Caco-2 (cell line): Measurements from ENCODE around the gene RPS6KA4. TPM values are rescaled to one million over a fixed set of nuclear protein-coding genes. Genes with fewer than 3 reads are reported as not detected.

ENCODE experiments used
- BruUV-seq: library from RNA; stranded (reverse); fragments of 400-500 nt; replicated peaks from 2 replicates; lab custom pipeline; 2021; lab: Mats Ljungman, UMichigan
- CTCF ChIA-PET: fragments of 300-600 bp; sonication (Branson Sonifier 250); formaldehyde crosslinking; loops from one replicate; lab custom pipeline; 2022; ENCODE audit warnings: antibody characterized with exemption; lab: Charles Lee
- POLR2A ChIA-PET: fragments of 300-600 bp; sonication (Branson Sonifier 250); formaldehyde crosslinking; loops from one replicate; lab custom pipeline; 2022; ENCODE audit warnings: antibody characterized with exemption; lab: Charles Lee
- DNase-seq, 2 experiments: peaks; one replicate each; pipeline versions ENCODE4 v3.0.0 to v3.0.0-alpha.2; 2020 to 2022
- H3K27me3 ChIP-seq: replicated peaks from 2 replicates; pipeline ENCODE4 v1.6.0; 2011; ENCODE audit warnings: low read length; ENCODE audit not compliant: control insufficient read depth, insufficient read depth
- H3K36me3 ChIP-seq: 2 replicates; pipeline ENCODE4 v1.5.1; 2011; ENCODE audit warnings: low read length; ENCODE audit not compliant: control insufficient read depth, insufficient read depth
- H3K4me1 ChIP-seq: fragments of 250-450 bp; sonication (Bioruptor Pico); 2 replicates; pipeline ENCODE4 v1.5.1; 2020; ENCODE audit warnings: mild to moderate bottlenecking
- H3K4me3 ChIP-seq: 2 replicates; pipeline ENCODE4 v1.5.1; 2011; ENCODE audit warnings: low read depth, mild to moderate bottlenecking, control low read depth, low read length
- H3K9me3 ChIP-seq: fragments of 250-450 bp; sonication (Bioruptor Pico); 2 replicates; pipeline ENCODE4 v1.5.1; 2020; ENCODE audit warnings: mild to moderate bottlenecking, moderate library complexity
- H3K27ac Mint-ChIP-seq: one replicate; pipeline ENCODE4 v1.8.0; 2022; ENCODE audit warnings: mixed read lengths; ENCODE audit not compliant: unreplicated experiment
- H3K27me3 Mint-ChIP-seq: one replicate; pipeline ENCODE4 v1.8.0; 2022; ENCODE audit warnings: mixed read lengths; ENCODE audit not compliant: insufficient read depth, unreplicated experiment
- H3K36me3 Mint-ChIP-seq: one replicate; pipeline ENCODE4 v1.8.0; 2022; ENCODE audit warnings: mild to moderate bottlenecking, mixed read lengths; ENCODE audit not compliant: insufficient read depth, unreplicated experiment
- H3K4me1 Mint-ChIP-seq: one replicate; pipeline ENCODE4 v1.8.0; 2022; ENCODE audit warnings: low read depth, mixed read lengths; ENCODE audit not compliant: unreplicated experiment
- H3K4me3 Mint-ChIP-seq: one replicate; pipeline ENCODE4 v1.8.0; 2022; ENCODE audit warnings: mild to moderate bottlenecking, moderate library complexity, mixed read lengths; ENCODE audit not compliant: unreplicated experiment
- H3K9me3 Mint-ChIP-seq: one replicate; pipeline ENCODE4 v1.8.0; 2022; ENCODE audit warnings: mixed read lengths; ENCODE audit not compliant: unreplicated experiment
- intact Hi-C: fragments of 100-400 bp; cut with micrococcal nuclease; formaldehyde crosslinking; loops from one replicate; pipeline ENCODE4 v1.10.0; 2022; ENCODE audit not compliant: unreplicated experiment
- total RNA-seq: library from RNA; stranded (reverse); gene quantifications from 2 replicates; pipeline ENCODE4 v1.2.3, GENCODE V29; 2022
- TF ChIP-seq, protein P1 (sequence below), 2 experiments: fragments of 200-600 bp in 1 of 2; IDR thresholded peaks; 1 replicate in 1 of 2; 2 replicates in 1 of 2; pipeline versions ENCODE4 v1.5.1 to v1.8.0; 2011 to 2022; ENCODE audit warnings: antibody characterized with exemption in 1 of 2, control low read depth in 1 of 2, inconsistent platforms in 1 of 2, low read depth in 1 of 2, low read length in 1 of 2, mild to moderate bottlenecking in 1 of 2, moderate library complexity in 1 of 2; ENCODE audit not compliant: insufficient read depth in 1 of 2, severe bottlenecking in 1 of 2, unreplicated experiment in 1 of 2

Gene RPS6KA4
- total RNA-seq, 1 experiment from 2014 or later = 95.7 TPM

DNA sequence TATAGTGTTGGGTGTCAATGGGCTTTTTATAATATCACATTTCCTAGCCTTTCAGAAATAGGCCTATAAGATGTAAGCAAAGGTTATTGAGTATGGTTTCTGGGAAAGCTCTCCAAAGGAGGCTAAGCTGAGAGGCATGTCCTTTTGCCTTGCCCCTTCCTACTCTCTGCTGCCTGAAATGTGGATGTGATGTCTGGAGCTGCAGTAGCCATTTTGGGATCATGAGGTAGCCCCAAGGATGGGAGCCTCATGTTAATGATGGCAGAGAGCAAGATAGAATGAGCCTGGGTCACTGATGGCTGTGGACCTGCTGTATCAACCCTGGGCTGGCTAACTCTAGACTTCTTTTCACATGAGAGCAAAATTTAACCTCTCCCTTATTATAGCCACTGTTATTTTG is 29.0 kb downstream of the RPS6KA4 start:
- intact Hi-C loops = loop anchor here (2.0 to 5.0 kb wide), 2 partner anchors 61 to 264 kb away; no protein-coding TSS in a partner anchor
- Mint-ChIP-seq H3K36me3 (no peaks in the 10 kb centered on the region), H3K4me1 (peaks cover 31% of the 10 kb centered on the region), H3K27me3 (no peaks in the 10 kb centered on the region), H3K9me3 (peaks cover 13% of the 10 kb centered on the region), H3K27ac (peak overlapping the region; percentile 47), H3K4me3 (no peak overlapping the region)
- ChIA-PET POLR2A (no interaction called here), CTCF (interaction anchor here (0.7 kb wide), 1 partner anchor 61 kb away, joined by 3 read pairs; no protein-coding TSS in a partner anchor)
- Histone ChIP-seq H3K27me3 (no peaks in the 10 kb centered on the region), H3K4me3 (no peak overlapping the region), H3K36me3 (no peaks in the 10 kb centered on the region; the same call in 1 of the 2 replicates), H3K4me1 (peaks cover 49% of the 10 kb centered on the region), H3K9me3 (no peaks in the 10 kb centered on the region)
- BruUV-seq = no TSS peak
- TF ChIP-seq, protein P1, sequence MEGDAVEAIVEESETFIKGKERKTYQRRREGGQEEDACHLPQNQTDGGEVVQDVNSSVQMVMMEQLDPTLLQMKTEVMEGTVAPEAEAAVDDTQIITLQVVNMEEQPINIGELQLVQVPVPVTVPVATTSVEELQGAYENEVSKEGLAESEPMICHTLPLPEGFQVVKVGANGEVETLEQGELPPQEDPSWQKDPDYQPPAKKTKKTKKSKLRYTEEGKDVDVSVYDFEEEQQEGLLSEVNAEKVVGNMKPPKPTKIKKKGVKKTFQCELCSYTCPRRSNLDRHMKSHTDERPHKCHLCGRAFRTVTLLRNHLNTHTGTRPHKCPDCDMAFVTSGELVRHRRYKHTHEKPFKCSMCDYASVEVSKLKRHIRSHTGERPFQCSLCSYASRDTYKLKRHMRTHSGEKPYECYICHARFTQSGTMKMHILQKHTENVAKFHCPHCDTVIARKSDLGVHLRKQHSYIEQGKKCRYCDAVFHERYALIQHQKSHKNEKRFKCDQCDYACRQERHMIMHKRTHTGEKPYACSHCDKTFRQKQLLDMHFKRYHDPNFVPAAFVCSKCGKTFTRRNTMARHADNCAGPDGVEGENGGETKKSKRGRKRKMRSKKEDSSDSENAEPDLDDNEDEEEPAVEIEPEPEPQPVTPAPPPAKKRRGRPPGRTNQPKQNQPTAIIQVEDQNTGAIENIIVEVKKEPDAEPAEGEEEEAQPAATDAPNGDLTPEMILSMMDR (IDR thresholded peaks at IDR 0.05; ENCODE audit: insufficient read depth in 1 of 2, low read depth in 1 of 2, low read length in 1 of 2, severe bottlenecking in 1 of 2, unreplicated experiment in 1 of 2) = no peak
- no peak for DNase-seq

DNA sequence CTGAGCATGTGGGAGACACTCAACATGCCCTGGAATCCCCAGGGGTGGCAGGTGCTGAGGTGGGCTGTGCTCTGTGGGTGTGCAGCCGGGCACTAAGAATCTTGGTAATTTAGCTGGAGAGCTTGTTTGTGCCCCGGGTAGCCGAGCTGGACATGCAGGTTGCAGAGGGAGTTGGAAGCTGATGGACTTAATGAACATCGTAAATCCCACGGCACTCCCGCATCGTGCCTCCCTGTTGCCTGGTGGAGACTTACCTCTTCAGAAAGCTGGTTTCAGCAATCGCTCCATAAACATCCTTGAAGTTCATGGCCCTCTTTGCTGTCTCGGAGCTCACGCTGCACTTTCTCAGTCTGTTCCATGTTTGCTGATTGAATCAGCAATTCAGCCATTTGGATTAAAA is 29.9 kb downstream of the RPS6KA4 start:
- Mint-ChIP-seq H3K27me3 (no peaks in the 10 kb centered on the region), H3K4me3 (no peak overlapping the region), H3K27ac (peak overlapping the region; percentile 47), H3K9me3 (peaks cover 13% of the 10 kb centered on the region), H3K36me3 (no peaks in the 10 kb centered on the region), H3K4me1 (peaks cover 29% of the 10 kb centered on the region)
- TF ChIP-seq, protein P1 (IDR thresholded peaks at IDR 0.05; ENCODE audit: insufficient read depth in 1 of 2, low read depth in 1 of 2, low read length in 1 of 2, severe bottlenecking in 1 of 2, unreplicated experiment in 1 of 2) = no peak
- no peak for DNase-seq
- H3K9me3 ChIP-seq = no peaks in the 10 kb centered on the region
- H3K4me1 ChIP-seq = peaks cover 42% of the 10 kb centered on the region
- ChIA-PET POLR2A (no interaction called here), CTCF (interaction anchor here (0.6 kb wide), 1 partner anchor 1910 kb away, joined by 3 read pairs; no protein-coding TSS in a partner anchor)
- no peaks in the 10 kb centered on the region for H3K27me3 ChIP-seq
- no TSS peak for BruUV-seq
- intact Hi-C loops = loop anchor here (5.0 kb wide), 1 partner anchor 263 kb away; no protein-coding TSS in a partner anchor
- no peaks in the 10 kb centered on the region; the same call in 1 of the 2 replicates for H3K36me3 ChIP-seq
- no peak overlapping the region for H3K4me3 ChIP-seq

DNA sequence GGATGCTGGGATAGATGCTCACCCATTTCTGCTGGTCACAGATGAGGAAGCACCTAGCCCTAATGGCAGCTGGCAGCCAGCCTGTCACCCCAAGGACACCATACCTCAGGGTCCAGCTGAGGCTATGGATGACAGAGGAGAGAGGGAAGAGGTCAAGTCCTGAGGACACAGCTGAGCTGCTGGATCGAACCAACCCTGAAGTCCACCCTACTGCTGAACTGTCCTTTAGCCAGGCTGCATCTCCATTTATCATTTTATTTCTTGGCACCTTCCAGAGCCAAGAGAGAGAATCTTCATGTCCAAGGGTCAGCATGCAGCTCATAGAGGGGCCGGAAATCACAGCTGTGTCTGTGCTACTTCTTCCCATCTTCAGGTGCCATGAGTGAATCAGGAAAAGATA is 30.9 kb downstream of the RPS6KA4 start:
- Histone ChIP-seq H3K27me3 (no peaks in the 10 kb centered on the region), H3K9me3 (no peaks in the 10 kb centered on the region), H3K4me1 (peaks cover 36% of the 10 kb centered on the region), H3K4me3 (no peak overlapping the region), H3K36me3 (no peaks in the 10 kb centered on the region)
- TF ChIP-seq, protein P1 (IDR thresholded peaks at IDR 0.05; ENCODE audit: insufficient read depth in 1 of 2, low read depth in 1 of 2, low read length in 1 of 2, severe bottlenecking in 1 of 2, unreplicated experiment in 1 of 2) = no peak
- Mint-ChIP-seq H3K27me3 (no peaks in the 10 kb centered on the region), H3K36me3 (no peaks in the 10 kb centered on the region), H3K4me1 (peaks cover 29% of the 10 kb centered on the region), H3K27ac (no peak overlapping the region), H3K4me3 (no peak overlapping the region), H3K9me3 (peaks cover 13% of the 10 kb centered on the region)
- CTCF ChIA-PET = no interaction called here
- BruUV-seq = no TSS peak
- POLR2A ChIA-PET = no interaction called here
- DNase-seq = no peak
- intact Hi-C loops = loop anchor here (5.0 kb wide), 1 partner anchor 262 kb away; no protein-coding TSS in a partner anchor
